ENCODE results near the gene SPSB1. TPM values are rescaled to one million over a fixed set of nuclear protein-coding genes. Genes with fewer than 3 reads are reported as not detected.

The SPSB1 gene
- total RNA-seq, 1 experiment from 2014 or later, result 2.9 TPM

- no peak for DNase-seq
- no peaks in the 10 kb centered on the region for H3K23me2 ChIP-seq (ENCODE audit: insufficient read length, low read depth, low read length, poor library complexity, severe bottlenecking)
- H3K9me3 ChIP-seq (ENCODE audit: control insufficient read depth, low read depth, low read length), result no peaks in the 10 kb centered on the region
- no peak overlapping the region for H4K91ac ChIP-seq (ENCODE audit: insufficient read length, low read depth, low read length)
- no peaks in the 10 kb centered on the region for H3K79me2 ChIP-seq (ENCODE audit: insufficient read depth, low read length)
- H3K27ac Mint-ChIP-seq, result no peak overlapping the region
- H3K4me2 ChIP-seq (ENCODE audit: insufficient read depth, insufficient read length, low read length), result no peak overlapping the region
- no peak overlapping the region for H3T11ph ChIP-seq (ENCODE audit: low read length)
- H2BK12ac ChIP-seq (ENCODE audit: insufficient read length, low read depth, low read length), result no peak overlapping the region
- H3K4me3 Mint-ChIP-seq, result no peak overlapping the region
- H2BK120ac ChIP-seq (ENCODE audit: low read depth, low read length, poor library complexity, severe bottlenecking), result no peak overlapping the region
- no peak overlapping the region for H3K23ac ChIP-seq (ENCODE audit: insufficient read length, low read depth, low read length)
- H3K9ac ChIP-seq (ENCODE audit: extremely low read depth, insufficient read length, low read length), result no peak overlapping the region
- no peak overlapping the region for H2BK5ac ChIP-seq (ENCODE audit: insufficient read length, low read length)
- peaks cover under 1 to 4% of the 10 kb centered on the region in 2 experiments; a peak in 4 of 5 replicates for H3K9me3 Mint-ChIP-seq
- no peak overlapping the region for H3K18ac ChIP-seq (ENCODE audit: insufficient read length, low read depth, low read length)
- no peak overlapping the region for H2BK20ac ChIP-seq (ENCODE audit: low read depth, low read length, poor library complexity, severe bottlenecking)
- no peaks in the 10 kb centered on the region for H3K27me3 ChIP-seq (ENCODE audit: insufficient read depth, low read length)
- no peak overlapping the region for H2AK5ac ChIP-seq (ENCODE audit: insufficient read length, low read length)
- H4K8ac ChIP-seq (replicated peaks; ENCODE audit: insufficient read length, low read depth, low read length), result no peak overlapping the region
- no peak overlapping the region for H4K5ac ChIP-seq (ENCODE audit: insufficient read length, low read depth, low read length)
- H3K4me1 ChIP-seq (ENCODE audit: insufficient read depth, low read length), result no peaks in the 10 kb centered on the region; the same call in 1 of the 2 replicates
- no peak overlapping the region for H3K56ac ChIP-seq (ENCODE audit: insufficient read length, low read depth, low read length)
- no peak overlapping the region for H3K14ac ChIP-seq (ENCODE audit: insufficient read depth, low read length)
- H3K27me3 Mint-ChIP-seq (ENCODE audit: low read depth), result peaks cover 12% of the 10 kb centered on the region
- peaks cover 4 to 11% of the 10 kb centered on the region in 2 experiments for H3K4me1 Mint-ChIP-seq
- no peak overlapping the region for H2BK15ac ChIP-seq (ENCODE audit: low read depth, low read length)
- H3K79me1 ChIP-seq (ENCODE audit: insufficient read depth, low read depth, low read length, poor library complexity, severe bottlenecking), result no peaks in the 10 kb centered on the region
- WGBS (ENCODE audit: extremely low coverage, insufficient read length, low lambda C conversion rate), result no CpG with 5 or more reads among the region's 7 CpGs
- TF ChIP-seq CTCF (conservative IDR thresholded peaks at IDR 0.05), result no peak
- H3K27ac ChIP-seq (ENCODE audit: insufficient read length, low read depth, low read length), result no peak overlapping the region
- H2AFZ ChIP-seq (ENCODE audit: low read length), result no peak overlapping the region
- H4K20me1 ChIP-seq (ENCODE audit: control insufficient read depth, insufficient read depth, insufficient read length), result no peaks in the 10 kb centered on the region
- H3K36me3 Mint-ChIP-seq (ENCODE audit: insufficient read depth in 1 of 3, low read depth in 3 of 3), result no peaks in the 10 kb centered on the region; a peak in 1 of 7 replicates
- H3K4ac ChIP-seq (ENCODE audit: low read depth, low read length), result no peak overlapping the region
Observed at GRCh38 chr1:9389968-9390367, 97.3 kb downstream of the SPSB1 start.

Measured in H9 (cell line).